K562 (cell line): ENCODE results near the gene RNF19B.

ENCODE experiments used
- ARID2 ChIP-seq: fragments of 450-650 bp; IDR thresholded peaks from 2 replicates; pipeline ENCODE4 v1.6.1; 2017; ENCODE audit warnings: antibody characterized with exemption, mild to moderate bottlenecking
- DPF2 ChIP-seq: fragments of 450-650 bp; IDR thresholded peaks from 2 replicates; pipeline ENCODE4 v1.6.1; 2016
- FOS ChIP-seq: IDR thresholded peaks from 3 replicates; pipeline ENCODE4 v1.6.1; 2011; ENCODE audit not compliant: insufficient read length; ENCODE audit errors: extremely low read depth
- MAZ ChIP-seq, 2 experiments: fragments of 450-650 bp in 1 of 2; sonication (generic) in 1 of 2; formaldehyde crosslinking; IDR thresholded peaks in 1 of 2; conservative IDR thresholded peaks in 1 of 2; 2 replicates each; pipeline versions ENCODE4 v1.4.0 to v1.5.0; 2020; ENCODE audit warnings: mild to moderate bottlenecking in 1 of 2, missing genetic modification reagents in 1 of 2
- POLR2AphosphoS5 ChIP-seq: IDR thresholded peaks from 2 replicates; pipeline ENCODE4 v1.6.1; 2011; ENCODE audit warnings: mild to moderate bottlenecking, low read depth, low read length, moderate library complexity; ENCODE audit not compliant: control insufficient read depth, insufficient read depth
- RCOR1 ChIP-seq, 2 experiments: IDR thresholded peaks; 2 replicates each; pipeline ENCODE4 v1.6.1; 2012; ENCODE audit warnings: low read depth in 2 of 2, low read length in 2 of 2, borderline replicate concordance in 1 of 2, improper control_type of control experiment in 1 of 2
- TBL1XR1 ChIP-seq, 2 experiments: IDR thresholded peaks; 2 replicates each; pipeline ENCODE4 v1.6.1; 2012; ENCODE audit warnings: improper control_type of control experiment in 2 of 2, low read length in 2 of 2, mild to moderate bottlenecking in 1 of 2
- TRIM24 ChIP-seq, 2 experiments: fragments of 450-650 bp; IDR thresholded peaks; 2 replicates each; pipeline ENCODE4 v1.6.1; 2016
- ZBTB7A ChIP-seq: IDR thresholded peaks from 2 replicates; pipeline ENCODE4 v1.6.1; 2011; ENCODE audit warnings: low read depth, mild to moderate bottlenecking, low read length, moderate library complexity, borderline replicate concordance; ENCODE audit not compliant: control insufficient read depth
- TF ChIP-seq, protein P1 (sequence below), 2 experiments: fragments of 450-650 bp in 1 of 2; sonication (generic) in 1 of 2; formaldehyde crosslinking in 1 of 2; IDR thresholded peaks in 1 of 2; conservative IDR thresholded peaks in 1 of 2; 2 replicates each; pipeline versions ENCODE4 v1.6.1 to v1.8.1; 2016 to 2023; ENCODE audit warnings: mild to moderate bottlenecking in 2 of 2, moderate library complexity in 2 of 2, inconsistent platforms in 1 of 2, missing genetic modification reagents in 1 of 2
- TF ChIP-seq, protein P2 (sequence below), 3 experiments: IDR thresholded peaks in 2 of 3; conservative IDR thresholded peaks in 1 of 3; 2 replicates each; pipeline ENCODE4 v1.5.1; 2011 to 2012; ENCODE audit warnings: low read length in 3 of 3, mild to moderate bottlenecking in 3 of 3, control low read depth in 2 of 3, improper control_type of control experiment in 1 of 3, inconsistent platforms in 1 of 3, low read depth in 1 of 3, mixed read lengths in 1 of 3, moderate library complexity in 1 of 3; ENCODE audit not compliant: insufficient read depth in 2 of 3

DNA sequence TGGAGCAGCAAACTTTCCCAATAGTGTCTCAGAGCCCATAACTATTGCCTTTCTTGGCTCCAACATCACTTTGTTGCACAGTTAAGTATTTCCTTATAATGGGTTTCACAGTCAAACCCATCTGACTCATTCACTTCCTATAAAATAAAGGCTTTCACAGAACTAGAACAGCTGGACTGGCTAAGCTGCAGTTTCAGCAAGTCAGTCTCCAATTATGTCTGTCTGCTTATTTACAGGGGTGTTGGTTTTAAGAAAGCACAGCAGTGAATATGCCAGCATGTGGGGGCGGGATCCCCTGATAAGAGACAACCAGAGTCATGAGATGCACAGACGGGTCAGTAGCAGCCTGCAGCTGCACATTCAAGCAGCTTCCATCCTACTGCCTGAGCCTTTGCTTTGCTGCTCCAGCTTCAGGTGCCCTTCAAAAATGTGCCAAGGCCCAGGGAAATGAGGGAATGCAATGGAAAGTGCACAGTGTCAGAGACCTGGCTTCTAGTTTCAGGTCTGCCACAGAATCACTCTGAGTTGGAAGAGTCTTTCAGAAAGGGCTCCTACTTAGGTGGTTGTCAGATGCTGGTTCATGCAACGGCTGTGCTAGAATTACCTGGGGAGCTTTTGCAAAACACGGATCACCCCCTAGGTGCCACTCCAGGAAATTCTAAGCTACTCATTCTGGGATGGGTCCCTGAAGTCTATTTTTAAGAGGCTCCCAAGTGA, 24.8 kb downstream of the RNF19B start:
- TF ChIP-seq ARID2 (no peak), ZBTB7A (no peak), DPF2 (peak; percentile 60), POLR2AphosphoS5 (peak; percentile 54; the same call in 1 of the 2 replicates), RCOR1 (IDR thresholded peaks at IDR 0.05; ENCODE audit: borderline replicate concordance in 1 of 2, low read depth in 2 of 2, low read length in 2 of 2) (peak in 1 of 2 experiments; percentile 96; a peak in 3 of 4 replicates), MAZ (CRISPR knock-in tag; conservative IDR thresholded peaks at IDR 0.05 in 1 of 2, IDR thresholded peaks at IDR 0.05 in 1 of 2) (0 out of 4 replicates have a peak, but pooled peaks of 1 of the 2 experiments have one; percentile 43), TRIM24 (IDR thresholded peaks at IDR 0.05) (no peak), TBL1XR1 (IDR thresholded peaks at IDR 0.05; ENCODE audit: low read length in 2 of 2) (no peak), FOS (no peak)
- TF ChIP-seq, protein P1, sequence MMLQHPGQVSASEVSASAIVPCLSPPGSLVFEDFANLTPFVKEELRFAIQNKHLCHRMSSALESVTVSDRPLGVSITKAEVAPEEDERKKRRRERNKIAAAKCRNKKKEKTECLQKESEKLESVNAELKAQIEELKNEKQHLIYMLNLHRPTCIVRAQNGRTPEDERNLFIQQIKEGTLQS (IDR thresholded peaks at IDR 0.05) = 0 out of 2 replicates have a peak, but pooled peaks have one; percentile 6
- TF ChIP-seq, protein P1 (CRISPR knock-in tag; conservative IDR thresholded peaks at IDR 0.05) = no peak
- TF ChIP-seq, protein P2, sequence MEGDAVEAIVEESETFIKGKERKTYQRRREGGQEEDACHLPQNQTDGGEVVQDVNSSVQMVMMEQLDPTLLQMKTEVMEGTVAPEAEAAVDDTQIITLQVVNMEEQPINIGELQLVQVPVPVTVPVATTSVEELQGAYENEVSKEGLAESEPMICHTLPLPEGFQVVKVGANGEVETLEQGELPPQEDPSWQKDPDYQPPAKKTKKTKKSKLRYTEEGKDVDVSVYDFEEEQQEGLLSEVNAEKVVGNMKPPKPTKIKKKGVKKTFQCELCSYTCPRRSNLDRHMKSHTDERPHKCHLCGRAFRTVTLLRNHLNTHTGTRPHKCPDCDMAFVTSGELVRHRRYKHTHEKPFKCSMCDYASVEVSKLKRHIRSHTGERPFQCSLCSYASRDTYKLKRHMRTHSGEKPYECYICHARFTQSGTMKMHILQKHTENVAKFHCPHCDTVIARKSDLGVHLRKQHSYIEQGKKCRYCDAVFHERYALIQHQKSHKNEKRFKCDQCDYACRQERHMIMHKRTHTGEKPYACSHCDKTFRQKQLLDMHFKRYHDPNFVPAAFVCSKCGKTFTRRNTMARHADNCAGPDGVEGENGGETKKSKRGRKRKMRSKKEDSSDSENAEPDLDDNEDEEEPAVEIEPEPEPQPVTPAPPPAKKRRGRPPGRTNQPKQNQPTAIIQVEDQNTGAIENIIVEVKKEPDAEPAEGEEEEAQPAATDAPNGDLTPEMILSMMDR (IDR thresholded peaks at IDR 0.05 in 2 of 3, conservative IDR thresholded peaks at IDR 0.05 in 1 of 3; ENCODE audit: insufficient read depth in 2 of 3, low read depth in 1 of 3, low read length in 3 of 3) = no peak
